Neural cell (in vitro differentiated cells): ENCODE results near the gene TRERF1. TPM values are rescaled to one million over a fixed set of nuclear protein-coding genes. Genes with fewer than 3 reads are reported as not detected.
"Not testable (repeated sequence)": the region's sequence is repeated elsewhere in the genome, so short reads cannot be mapped to it uniquely, and the experiment has no call there.

ENCODE experiments used
- H2AFZ ChIP-seq: fragments of 200-600, 300-800 bp; sonication (generic), shearing (Covaris generic); 2 replicates; pipeline ENCODE4 v1.6.0; 2014; ENCODE audit warnings: low read depth, mild to moderate bottlenecking, antibody characterized with exemption, low read length, moderate library complexity
- H3F3A ChIP-seq: fragments of 200-600 bp; shearing (Covaris generic); 2 replicates; pipeline ENCODE4 v1.6.1; 2016; ENCODE audit warnings: mild to moderate bottlenecking, moderate library complexity, mixed read lengths, antibody characterized with exemption, low read length; ENCODE audit not compliant: insufficient read depth, poor library complexity, severe bottlenecking
- H3K27ac ChIP-seq: fragments of 200-600, 300-800 bp; sonication (generic), shearing (Covaris generic); 2 replicates; pipeline ENCODE4 v1.5.1; 2014; ENCODE audit warnings: mild to moderate bottlenecking, low read length, moderate library complexity
- H3K27me3 ChIP-seq: fragments of 300-800, 200-600 bp; sonication (generic), shearing (Covaris generic); 2 replicates; pipeline ENCODE4 v1.6.0; 2014; ENCODE audit warnings: mild to moderate bottlenecking, low read depth, low read length, moderate library complexity; ENCODE audit not compliant: insufficient read depth
- H3K36me3 ChIP-seq: fragments of 300-800, 200-600 bp; sonication (generic), shearing (Covaris generic); 2 replicates; pipeline ENCODE4 v1.5.1; 2014; ENCODE audit warnings: mild to moderate bottlenecking, antibody characterized with exemption, low read length, moderate library complexity; ENCODE audit not compliant: insufficient read depth
- H3K4me2 ChIP-seq: fragments of 300-800, 200-600 bp; sonication (generic), shearing (Covaris generic); 2 replicates; pipeline ENCODE4 v1.6.0; 2014; ENCODE audit warnings: mild to moderate bottlenecking, low read length
- H3K4me3 ChIP-seq: fragments of 300-800, 200-600 bp; sonication (generic), shearing (Covaris generic); 2 replicates; pipeline ENCODE4 v1.5.1; 2014; ENCODE audit warnings: mild to moderate bottlenecking, low read length, moderate library complexity
- H3K79me2 ChIP-seq: fragments of 200-600 bp; shearing (Covaris generic); replicated peaks from 2 replicates; pipeline ENCODE4 v1.6.0; 2014; ENCODE audit warnings: mild to moderate bottlenecking, low read length, moderate library complexity; ENCODE audit not compliant: insufficient read depth
- H3K9ac ChIP-seq: fragments of 300-800, 200-600 bp; sonication (generic), shearing (Covaris generic); 2 replicates; pipeline ENCODE4 v1.6.1; 2016; ENCODE audit warnings: mild to moderate bottlenecking, low read length, mixed read lengths
- H3K9me2 ChIP-seq: fragments of 200-600 bp; shearing (Covaris generic); 2 replicates; pipeline ENCODE4 v1.6.1; 2016; ENCODE audit warnings: mild to moderate bottlenecking, low read length, mixed read lengths; ENCODE audit not compliant: insufficient read depth
- H3K9me3 ChIP-seq: fragments of 200-600, 300-800 bp; sonication (generic), shearing (Covaris generic); 2 replicates; pipeline ENCODE4 v1.6.1; 2016; ENCODE audit warnings: mild to moderate bottlenecking, mixed run types, low read length, moderate library complexity, mixed read lengths
- H4K20me1 ChIP-seq: fragments of 200-600 bp; shearing (Covaris generic); 2 replicates; pipeline ENCODE4 v1.6.1; 2016; ENCODE audit warnings: mild to moderate bottlenecking, mixed run types; ENCODE audit not compliant: insufficient read depth
- CTCF ChIP-seq: fragments of 450-650 bp; IDR thresholded peaks from 2 replicates; pipeline ENCODE4 v1.5.1; 2014; ENCODE audit warnings: antibody characterized with exemption, mild to moderate bottlenecking, moderate library complexity; ENCODE audit not compliant: poor library complexity, severe bottlenecking
- EP300 ChIP-seq: fragments of 450-650 bp; conservative IDR thresholded peaks from 2 replicates; pipeline ENCODE4 v1.6.1; 2014; ENCODE audit warnings: antibody characterized with exemption, mild to moderate bottlenecking, moderate library complexity; ENCODE audit not compliant: poor library complexity, severe bottlenecking
- EZH2 ChIP-seq: fragments of 200-600, 300-800 bp; shearing (Covaris generic), sonication (generic); IDR thresholded peaks from 2 replicates; pipeline ENCODE4 v1.6.1; 2014; ENCODE audit warnings: antibody characterized with exemption, low read length, borderline replicate concordance, mild to moderate bottlenecking; ENCODE audit not compliant: insufficient read depth, poor library complexity, severe bottlenecking
- MXI1 ChIP-seq: fragments of 450-650 bp; conservative IDR thresholded peaks from 2 replicates; pipeline ENCODE4 v1.6.1; 2014; ENCODE audit warnings: antibody characterized with exemption, mild to moderate bottlenecking; ENCODE audit not compliant: poor library complexity, severe bottlenecking
- POLR2AphosphoS5 ChIP-seq: IDR thresholded peaks from 2 replicates; pipeline ENCODE4 v1.6.1; 2012
- RAD21 ChIP-seq: fragments of 450-650 bp; conservative IDR thresholded peaks from 2 replicates; pipeline ENCODE4 v1.6.1; 2014; ENCODE audit warnings: antibody characterized with exemption, mild to moderate bottlenecking, moderate library complexity
- REST ChIP-seq: IDR thresholded peaks from 2 replicates; pipeline ENCODE4 v1.6.1; 2012; ENCODE audit warnings: borderline replicate concordance
- SMC3 ChIP-seq: fragments of 450-650 bp; conservative IDR thresholded peaks from 2 replicates; pipeline ENCODE4 v1.6.1; 2014; ENCODE audit warnings: antibody characterized with exemption, mild to moderate bottlenecking, moderate library complexity; ENCODE audit not compliant: poor library complexity
- TAF1 ChIP-seq: IDR thresholded peaks from 2 replicates; pipeline ENCODE4 v1.6.1; 2012; ENCODE audit warnings: low read depth
- polyA plus RNA-seq: library from polyadenylated mRNA; depleted of rRNA; stranded (reverse); fragments of >200 nt; gene quantifications from 2 replicates; pipeline ENCODE4 v1.2.3, GENCODE V29; 2014

TRERF1 gene
- polyA plus RNA-seq, 1 donor from 2014 or later = 4.5 TPM

- peak within 1 kb of the TSS; percentile 73 for H3K9ac ChIP-seq
- peaks cover 10% of the 10 kb centered on the region for H3K79me2 ChIP-seq
- H3K27me3 ChIP-seq = no peaks in the 10 kb centered on the region
- peak within 1 kb of the TSS; percentile 89 for H3K4me3 ChIP-seq
- H3K36me3 ChIP-seq = no peaks in the 10 kb centered on the region
- peak within 1 kb of the TSS; percentile 68 for H3K4me2 ChIP-seq
- H2AFZ ChIP-seq = peak within 1 kb of the TSS; percentile 90
- peak within 1 kb of the TSS; percentile 61 for H3K27ac ChIP-seq
- peaks cover 4% of the 10 kb centered on the region for H3F3A ChIP-seq
- TF ChIP-seq EP300 (peak; percentile 22), REST (peak; percentile 72), EZH2 (no peak), CTCF (peak; percentile 21), TAF1 (peak; percentile 93), POLR2AphosphoS5 (peak; percentile 94), SMC3 (peak; percentile 60), MXI1 (peak; percentile 88), RAD21 (peak; percentile 33)
- H3K9me3 ChIP-seq = no peaks in the 10 kb centered on the region
- no peaks in the 10 kb centered on the region for H4K20me1 ChIP-seq
- no peaks in the 10 kb centered on the region for H3K9me2 ChIP-seq
Observed at GRCh38 chr6:42217519-42218367, 234.0 kb downstream of the TRERF1 start, which contains the start of gene MRPS10. Gene MRPS10, minus strand, starts transcription at chr6:42217861. Its CDS starts 12 bp downstream, at chr6:42217849.

GRCh38 chr6:42217157-42217518 is 234.6 kb downstream of the TRERF1 start:
- peaks cover 10% of the 10 kb centered on the region for H3K79me2 ChIP-seq
- H4K20me1 ChIP-seq = no peaks in the 10 kb centered on the region
- H3K36me3 ChIP-seq = no peaks in the 10 kb centered on the region
- peak overlapping the region; percentile 87 for H2AFZ ChIP-seq
- H3K4me3 ChIP-seq = peak overlapping the region; percentile 89
- TF ChIP-seq TAF1 (no peak), CTCF (no peak)
- peak overlapping the region; percentile 61 for H3K27ac ChIP-seq
- peaks cover 4% of the 10 kb centered on the region for H3F3A ChIP-seq
- no peaks in the 10 kb centered on the region for H3K9me2 ChIP-seq
- peak overlapping the region; percentile 73 for H3K9ac ChIP-seq
- H3K4me2 ChIP-seq = peak overlapping the region; percentile 68
- H3K27me3 ChIP-seq = no peaks in the 10 kb centered on the region
- no peaks in the 10 kb centered on the region for H3K9me3 ChIP-seq

GRCh38 chr6:42216495-42216894 is 235.2 kb downstream of the TRERF1 start:
- Histone ChIP-seq H3K4me3 (peak overlapping the region; percentile 89), H3K79me2 (peaks cover 10% of the 10 kb centered on the region), H3K4me2 (peak overlapping the region; percentile 68)
- H3K9ac ChIP-seq, H3F3A ChIP-seq, H3K36me3 ChIP-seq, H3K27ac ChIP-seq, H2AFZ ChIP-seq, H3K9me2 ChIP-seq, H3K9me3 ChIP-seq, H4K20me1 ChIP-seq, H3K27me3 ChIP-seq: not testable (repeated sequence)
